ENCODE results near the gene DPP9.
A peak's percentile ranks its signal among the peaks of the same experiment; 100 is the strongest.

Gene DPP9

GRCh38 chr19:4635754-4636116 is 87.9 kb downstream of the DPP9 start:
- Histone ChIP-seq H3K9ac (ENCODE audit: low read depth, low read length, poor library complexity, severe bottlenecking) (peak overlapping the region; percentile 79), H3K4me2 (ENCODE audit: low read depth, low read length, poor library complexity, severe bottlenecking) (peak overlapping the region; percentile 89), H3K27me3 (ENCODE audit: insufficient read depth, low read length, poor library complexity, severe bottlenecking) (no peaks in the 10 kb centered on the region), H3K9me2 (replicated peaks; ENCODE audit: low read depth, low read length) (no peaks in the 10 kb centered on the region), H3F3A (ENCODE audit: low read depth) (no peaks in the 10 kb centered on the region), H2AFZ (ENCODE audit: low read length) (peak overlapping the region; percentile 96), H3K79me2 (ENCODE audit: insufficient read depth, low read length) (peaks cover 14% of the 10 kb centered on the region), H4K20me1 (ENCODE audit: insufficient read depth, low read length, poor library complexity, severe bottlenecking) (no peaks in the 10 kb centered on the region), H3K4me3 (ENCODE audit: low read length, poor library complexity, severe bottlenecking) (peak overlapping the region; percentile 79), H3K4me1 (ENCODE audit: insufficient read depth, low read length, poor library complexity, severe bottlenecking) (peaks cover 29% of the 10 kb centered on the region), H3K9me3 (ENCODE audit: insufficient read depth, low read depth, low read length) (no peaks in the 10 kb centered on the region), H3K36me3 (ENCODE audit: insufficient read depth, low read length) (no peaks in the 10 kb centered on the region)
- TF ChIP-seq, protein P1, sequence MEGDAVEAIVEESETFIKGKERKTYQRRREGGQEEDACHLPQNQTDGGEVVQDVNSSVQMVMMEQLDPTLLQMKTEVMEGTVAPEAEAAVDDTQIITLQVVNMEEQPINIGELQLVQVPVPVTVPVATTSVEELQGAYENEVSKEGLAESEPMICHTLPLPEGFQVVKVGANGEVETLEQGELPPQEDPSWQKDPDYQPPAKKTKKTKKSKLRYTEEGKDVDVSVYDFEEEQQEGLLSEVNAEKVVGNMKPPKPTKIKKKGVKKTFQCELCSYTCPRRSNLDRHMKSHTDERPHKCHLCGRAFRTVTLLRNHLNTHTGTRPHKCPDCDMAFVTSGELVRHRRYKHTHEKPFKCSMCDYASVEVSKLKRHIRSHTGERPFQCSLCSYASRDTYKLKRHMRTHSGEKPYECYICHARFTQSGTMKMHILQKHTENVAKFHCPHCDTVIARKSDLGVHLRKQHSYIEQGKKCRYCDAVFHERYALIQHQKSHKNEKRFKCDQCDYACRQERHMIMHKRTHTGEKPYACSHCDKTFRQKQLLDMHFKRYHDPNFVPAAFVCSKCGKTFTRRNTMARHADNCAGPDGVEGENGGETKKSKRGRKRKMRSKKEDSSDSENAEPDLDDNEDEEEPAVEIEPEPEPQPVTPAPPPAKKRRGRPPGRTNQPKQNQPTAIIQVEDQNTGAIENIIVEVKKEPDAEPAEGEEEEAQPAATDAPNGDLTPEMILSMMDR (conservative IDR thresholded peaks at IDR 0.05; ENCODE audit: low read length) = no peak
- TF ChIP-seq EZH2phosphoT487 (IDR thresholded peaks at IDR 0.05; ENCODE audit: borderline replicate concordance) = no peak

DNA sequence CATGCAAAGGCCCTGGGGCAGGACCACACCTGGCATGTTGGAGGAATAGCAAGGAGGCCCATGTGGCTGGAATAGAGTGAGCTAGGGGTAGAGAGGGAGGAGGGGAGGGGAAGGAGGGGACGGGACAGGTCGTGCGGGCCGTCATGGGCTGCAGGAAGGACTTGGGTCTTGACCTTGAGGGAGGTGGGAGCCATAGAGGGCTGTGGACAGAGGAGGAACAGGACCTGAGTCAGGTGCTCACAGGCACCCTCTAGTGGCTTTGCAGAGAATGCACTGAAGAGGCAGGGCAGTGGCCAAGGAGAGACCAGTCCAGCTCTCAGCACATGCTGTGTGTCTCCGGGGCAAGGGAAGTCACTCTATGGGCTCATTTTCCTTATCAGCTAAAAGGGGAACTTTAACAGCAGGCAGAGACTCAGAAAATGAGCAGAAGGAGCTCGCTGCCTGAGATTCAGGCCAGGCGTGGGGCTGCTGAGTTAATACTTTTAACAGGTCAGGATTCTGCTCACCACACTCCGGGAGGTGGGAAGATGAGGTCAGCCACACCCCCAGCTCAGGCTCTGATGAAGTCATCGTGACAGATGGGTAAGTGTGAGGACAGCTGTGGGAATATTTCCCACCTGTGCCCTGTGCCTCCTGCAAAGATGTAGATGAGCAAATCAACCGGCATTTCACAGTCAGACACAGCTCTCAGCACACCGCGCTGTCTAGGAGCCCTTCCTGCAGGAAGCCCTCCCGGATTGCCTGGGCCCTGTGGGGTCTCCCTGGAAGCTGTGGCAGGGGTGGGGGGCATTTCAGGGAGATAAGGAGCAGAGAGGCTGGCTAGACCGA is 90.3 kb downstream of the DPP9 start:
- Histone ChIP-seq H3F3A (ENCODE audit: low read depth) (no peaks in the 10 kb centered on the region), H3K9ac (ENCODE audit: low read depth, low read length, poor library complexity, severe bottlenecking) (no peak overlapping the region), H3K27me3 (ENCODE audit: insufficient read depth, low read length, poor library complexity, severe bottlenecking) (no peaks in the 10 kb centered on the region), H3K4me3 (ENCODE audit: low read length, poor library complexity, severe bottlenecking) (no peak overlapping the region), H3K79me2 (ENCODE audit: insufficient read depth, low read length) (no peaks in the 10 kb centered on the region), H3K36me3 (ENCODE audit: insufficient read depth, low read length) (no peaks in the 10 kb centered on the region), H2AFZ (ENCODE audit: low read length) (no peak overlapping the region), H3K9me3 (ENCODE audit: insufficient read depth, low read depth, low read length) (no peaks in the 10 kb centered on the region), H3K9me2 (replicated peaks; ENCODE audit: low read depth, low read length) (no peaks in the 10 kb centered on the region), H4K20me1 (ENCODE audit: insufficient read depth, low read length, poor library complexity, severe bottlenecking) (no peaks in the 10 kb centered on the region), H3K4me1 (ENCODE audit: insufficient read depth, low read length, poor library complexity, severe bottlenecking) (peaks cover 14% of the 10 kb centered on the region), H3K4me2 (ENCODE audit: low read depth, low read length, poor library complexity, severe bottlenecking) (no peak overlapping the region)
- no peak for TF ChIP-seq EZH2phosphoT487 (IDR thresholded peaks at IDR 0.05; ENCODE audit: borderline replicate concordance)
- TF ChIP-seq, protein P1 (conservative IDR thresholded peaks at IDR 0.05; ENCODE audit: low read length) = peak; percentile 85
